Transverse colon (tissue), 4 donors: ENCODE results near the gene MARVELD3. TPM values are rescaled to one million over a fixed set of nuclear protein-coding genes. Genes with fewer than 3 reads are reported as not detected.
"Not testable (repeated sequence)": the region's sequence is repeated elsewhere in the genome, so short reads cannot be mapped to it uniquely, and the experiment has no call there.

Experiments
- DNase-seq: peaks from one replicate; pipeline ENCODE4 v3.0.0-alpha.2; 2019
- H3K27ac ChIP-seq, 4 donors: fragments of 200-600 bp; sonication (generic); 2 replicates each; pipeline ENCODE4 v1.5.1; 2016 to 2018; ENCODE audit warnings: inconsistent platforms in 4 of 4
- H3K27me3 ChIP-seq: fragments of 200-600 bp; sonication (generic); 2 replicates; pipeline ENCODE4 v1.5.1; 2017; ENCODE audit warnings: inconsistent platforms
- H3K36me3 ChIP-seq, 4 donors: fragments of 200-600 bp; sonication (generic); 2 replicates each; pipeline ENCODE4 v1.5.1; 2017 to 2019; ENCODE audit warnings: inconsistent platforms in 4 of 4
- H3K4me1 ChIP-seq, 4 donors: fragments of 200-600 bp; sonication (generic); 2 replicates each; pipeline ENCODE4 v1.5.1; 2017 to 2020; ENCODE audit warnings: inconsistent platforms in 4 of 4
- H3K4me3 ChIP-seq, 4 donors: fragments of 200-600 bp; sonication (generic); 1 replicate in 1 of 4; 2 replicates in 3 of 4; pipeline versions ENCODE4 v1.5.1 to v1.6.1; 2017 to 2019; ENCODE audit warnings: inconsistent platforms in 4 of 4
- H3K9me3 ChIP-seq, 2 donors: fragments of 200-600 bp; sonication (generic); 2 replicates each; pipeline ENCODE4 v1.5.1; 2017 to 2019; ENCODE audit warnings: inconsistent platforms in 2 of 2
- EP300 ChIP-seq: sonication (generic); formaldehyde crosslinking; IDR thresholded peaks from one replicate; pipeline ENCODE4 v1.6.1; 2017; ENCODE audit warnings: antibody characterized with exemption, low read depth
- POLR2A ChIP-seq: fragments of 450-650 bp; IDR thresholded peaks from one replicate; pipeline ENCODE4 v1.6.1; 2016; ENCODE audit warnings: antibody characterized with exemption, mild to moderate bottlenecking, moderate library complexity
- POLR2AphosphoS5 ChIP-seq, 3 donors: sonication (generic); formaldehyde crosslinking; IDR thresholded peaks; one replicate each; pipeline ENCODE4 v1.6.1; 2016; ENCODE audit warnings: antibody characterized with exemption in 3 of 3
- WGBS, 2 donors: methylation state at CpG; one replicate each; pipeline ENCODE4 v1.1.5; 2018; ENCODE audit warnings: low coverage in 1 of 2; 5-methylcytosine and 5-hydroxymethylcytosine counted together
- in situ Hi-C, 4 donors: fragments of 200-750 bp; cut with MboI; loops; one replicate each; pipeline versions ENCODE4 v1.15.0 to v1.15.1; 2017; ENCODE audit warnings: low sequenced_read_pairs in 3 of 4, low pct_ligation_motif_present in 1 of 4, low pct_unique_long_range_greater_than_20kb in 1 of 4
- intact Hi-C: fragments of 100-400 bp; cut with DNase I; formaldehyde crosslinking; loops from one replicate; pipeline ENCODE4 v1.15.1; 2023; ENCODE audit warnings: low total_unique reads
- small RNA-seq, 4 donors: library from RNA; depleted of rRNA; stranded (forward); fragments of <200 nt; gene quantifications; one replicate each; pipeline ENCODE3, GENCODE V24; 2016
- total RNA-seq, 4 donors: library from RNA; depleted of rRNA; stranded (reverse); fragments of >200 nt; gene quantifications; one replicate each; pipeline ENCODE4 v1.1.0, GENCODE V29; 2016
- TF ChIP-seq, protein P1 (sequence below), 5 experiments: fragments of 200-600 bp in 3 of 5; fragments of 450-650 bp in 2 of 5; sonication (generic) in 3 of 5; IDR thresholded peaks; 1 replicate in 2 of 5; 2 replicates in 3 of 5; pipeline ENCODE4 v1.5.1; 2016 to 2017; ENCODE audit warnings: antibody characterized with exemption in 5 of 5, inconsistent platforms in 3 of 5, mild to moderate bottlenecking in 2 of 5, moderate library complexity in 1 of 5

The MARVELD3 gene
- total RNA-seq, 4 donors from 2014 or later = 113 to 381 (median 164) TPM

GRCh38 chr16:71675380-71675779 is 49.4 kb downstream of the MARVELD3 start:
- Histone ChIP-seq H3K27ac (no peak overlapping the region), H3K4me1 (peaks cover 0 to 7% (median under 1%) of the 10 kb centered on the region in 4 donors), H3K36me3 (peaks cover 0 to 21% (median 7%) of the 10 kb centered on the region in 4 donors), H3K9me3 (no peaks in the 10 kb centered on the region), H3K4me3 (no peak overlapping the region), H3K27me3 (no peaks in the 10 kb centered on the region)
- 67 to 77% methylated on average over 3 of the region's 3 CpGs for WGBS, 2 donors
- DNase-seq = no peak
- intact Hi-C loops = no loop called here
- in situ Hi-C loops = no loop called here
- TF ChIP-seq POLR2A (no peak), EP300 (no peak)
- TF ChIP-seq, protein P1, sequence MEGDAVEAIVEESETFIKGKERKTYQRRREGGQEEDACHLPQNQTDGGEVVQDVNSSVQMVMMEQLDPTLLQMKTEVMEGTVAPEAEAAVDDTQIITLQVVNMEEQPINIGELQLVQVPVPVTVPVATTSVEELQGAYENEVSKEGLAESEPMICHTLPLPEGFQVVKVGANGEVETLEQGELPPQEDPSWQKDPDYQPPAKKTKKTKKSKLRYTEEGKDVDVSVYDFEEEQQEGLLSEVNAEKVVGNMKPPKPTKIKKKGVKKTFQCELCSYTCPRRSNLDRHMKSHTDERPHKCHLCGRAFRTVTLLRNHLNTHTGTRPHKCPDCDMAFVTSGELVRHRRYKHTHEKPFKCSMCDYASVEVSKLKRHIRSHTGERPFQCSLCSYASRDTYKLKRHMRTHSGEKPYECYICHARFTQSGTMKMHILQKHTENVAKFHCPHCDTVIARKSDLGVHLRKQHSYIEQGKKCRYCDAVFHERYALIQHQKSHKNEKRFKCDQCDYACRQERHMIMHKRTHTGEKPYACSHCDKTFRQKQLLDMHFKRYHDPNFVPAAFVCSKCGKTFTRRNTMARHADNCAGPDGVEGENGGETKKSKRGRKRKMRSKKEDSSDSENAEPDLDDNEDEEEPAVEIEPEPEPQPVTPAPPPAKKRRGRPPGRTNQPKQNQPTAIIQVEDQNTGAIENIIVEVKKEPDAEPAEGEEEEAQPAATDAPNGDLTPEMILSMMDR (IDR thresholded peaks at IDR 0.05) = no peak

GRCh38 chr16:71676236-71676635 is 50.3 kb downstream of the MARVELD3 start:
- Histone ChIP-seq H3K9me3 (no peaks in the 10 kb centered on the region), H3K27me3 (no peaks in the 10 kb centered on the region), H3K4me1 (peaks cover 0 to 11% (median 5%) of the 10 kb centered on the region in 4 donors), H3K27ac (no peak overlapping the region), H3K4me3 (no peak overlapping the region), H3K36me3 (peaks cover 0 to 21% (median 7%) of the 10 kb centered on the region in 4 donors)
- WGBS, 2 donors = 79 to 91% methylated on average over 4 to 5 of the region's 5 CpGs
- no peak for DNase-seq
- in situ Hi-C loops (no loop called here), intact Hi-C loops (no loop called here)
- TF ChIP-seq, protein P1 (IDR thresholded peaks at IDR 0.05) = no peak
- TF ChIP-seq POLR2A (no peak), EP300 (no peak), POLR2AphosphoS5 (IDR thresholded peaks at IDR 0.05) (no peak)

GRCh38 chr16:71681360-71681759 is 55.4 kb downstream of the MARVELD3 start:
- peak overlapping the region; percentile 64 to 82 (median 78) for H3K27ac ChIP-seq
- in situ Hi-C loops (no loop called here), intact Hi-C loops (no loop called here)
- H3K4me3 ChIP-seq = no peak overlapping the region
- TF ChIP-seq EP300 (no peak), POLR2AphosphoS5 (IDR thresholded peaks at IDR 0.05) (peak in 2 of 3 donors; percentile 47 to 64)
- no peaks in the 10 kb centered on the region for H3K9me3 ChIP-seq
- peaks cover 0 to 21% (median 5%) of the 10 kb centered on the region in 4 donors for H3K36me3 ChIP-seq
- H3K27me3 ChIP-seq = no peaks in the 10 kb centered on the region
- DNase-seq = no peak
- peaks cover 0 to 24% (median 8%) of the 10 kb centered on the region in 4 donors for H3K4me1 ChIP-seq
- WGBS, 2 donors = 55 to 83% methylated on average over 1 to 2 of the region's 2 CpGs

- H3K27ac ChIP-seq, intact Hi-C loops: not testable (repeated sequence)
- WGBS, 2 donors = 98% methylated on average over 12 of the region's 12 CpGs; no CpG with 5 or more reads in 1 of the 2 donors
Measured at GRCh38 chr16:71684280-71684679, 58.3 kb downstream of the MARVELD3 start.

More at GRCh38 chr16:71684280-71684679, 58.3 kb downstream of the MARVELD3 start:
- peaks cover 0 to 24% (median 8%) of the 10 kb centered on the region in 4 donors for H3K4me1 ChIP-seq
- peaks cover 0 to 24% (median 3%) of the 10 kb centered on the region in 4 donors for H3K36me3 ChIP-seq
- H3K9me3 ChIP-seq, H3K4me3 ChIP-seq, H3K27me3 ChIP-seq, DNase-seq, in situ Hi-C loops: not testable (repeated sequence)

Small RNA genes within 50 kb of the gene (small RNA-seq; reads per million reads assigned to genes)
- gene RNU6-208P = 0 reads per million in 4 donors

Other genes with a start within 250 kb of the MARVELD3 start
- gene TLE7, start 184.1 kb upstream of the MARVELD3 start, total RNA-seq = not detected
- gene ZNF23, start 163.9 kb upstream of the MARVELD3 start, total RNA-seq = 10 to 100 TPM in 1 of 4 donors, 1 to 10 TPM in 3; 5.0 to 12.2 (median 7.0) TPM
- 10 to 100 TPM; 11.6 to 39.8 (median 22.5) TPM for gene ZNF19, start 136.9 kb upstream of the MARVELD3 start, total RNA-seq
- gene CHST4, start 99.8 kb upstream of the MARVELD3 start, total RNA-seq = not detected
- gene TAT, start 49.1 kb upstream of the MARVELD3 start, total RNA-seq = 1 to 10 TPM in 1 of 4 donors, under 1 TPM in 2, not detected in 1; 0.37 to 3.4 (median 0.79) TPM
- gene PHLPP2, start 98.5 kb downstream of the MARVELD3 start, total RNA-seq = 10 to 100 TPM; 50.5 to 98.4 (median 89.6) TPM
- 100 to 1,000 TPM; 104 to 270 (median 121) TPM for gene AP1G1, start 182.7 kb downstream of the MARVELD3 start, total RNA-seq
- 10 to 100 TPM; 16.7 to 33.3 (median 24.1) TPM for gene ATXN1L, start 219.8 kb downstream of the MARVELD3 start, total RNA-seq